Lower leg skin (tissue), 4 donors: ENCODE data around the gene C2orf68. TPM values are rescaled to one million over a fixed set of nuclear protein-coding genes. Genes with fewer than 3 reads are reported as not detected.
"Not testable (repeated sequence)": the region's sequence is repeated elsewhere in the genome, so short reads cannot be mapped to it uniquely, and the experiment has no call there.

Experiments used
- DNase-seq, 2 donors: peaks; one replicate each; pipeline ENCODE4 v3.0.0-alpha.2; 2019; ENCODE audit warnings: low spot score in 2 of 2
- H3K4me3 ChIP-seq: fragments of 200-600 bp; sonication (generic); 2 replicates; pipeline ENCODE4 v1.5.1; 2017; ENCODE audit warnings: mild to moderate bottlenecking, low read depth; ENCODE audit not compliant: poor library complexity, severe bottlenecking
- CTCF ChIP-seq, 3 donors: fragments of 450-650 bp; IDR thresholded peaks; one replicate each; pipeline ENCODE4 v1.5.1; 2016; ENCODE audit warnings: antibody characterized with exemption in 3 of 3, mild to moderate bottlenecking in 3 of 3, moderate library complexity in 2 of 3
- POLR2A ChIP-seq, 2 donors: fragments of 450-650 bp; IDR thresholded peaks; one replicate each; pipeline ENCODE4 v1.6.1; 2016 to 2017; ENCODE audit warnings: antibody characterized with exemption in 2 of 2, mild to moderate bottlenecking in 1 of 2, moderate library complexity in 1 of 2
- WGBS, 2 donors: methylation state at CpG; one replicate each; pipeline ENCODE4 v1.1.5; 2018; 5-methylcytosine and 5-hydroxymethylcytosine counted together
- intact Hi-C: fragments of 100-400 bp; cut with DNase I; formaldehyde crosslinking; loops from one replicate; pipeline ENCODE4 v1.15.0; 2023; ENCODE audit warnings: low total_unique reads
- total RNA-seq, 4 donors: library from RNA; depleted of rRNA; stranded (reverse); fragments of >200 nt; gene quantifications; one replicate each; pipeline ENCODE4 v1.1.0, GENCODE V29; 2016

C2orf68 gene
- total RNA-seq, 4 donors from 2014 or later: 15.1 to 41.1 (median 19.0) TPM

DNA sequence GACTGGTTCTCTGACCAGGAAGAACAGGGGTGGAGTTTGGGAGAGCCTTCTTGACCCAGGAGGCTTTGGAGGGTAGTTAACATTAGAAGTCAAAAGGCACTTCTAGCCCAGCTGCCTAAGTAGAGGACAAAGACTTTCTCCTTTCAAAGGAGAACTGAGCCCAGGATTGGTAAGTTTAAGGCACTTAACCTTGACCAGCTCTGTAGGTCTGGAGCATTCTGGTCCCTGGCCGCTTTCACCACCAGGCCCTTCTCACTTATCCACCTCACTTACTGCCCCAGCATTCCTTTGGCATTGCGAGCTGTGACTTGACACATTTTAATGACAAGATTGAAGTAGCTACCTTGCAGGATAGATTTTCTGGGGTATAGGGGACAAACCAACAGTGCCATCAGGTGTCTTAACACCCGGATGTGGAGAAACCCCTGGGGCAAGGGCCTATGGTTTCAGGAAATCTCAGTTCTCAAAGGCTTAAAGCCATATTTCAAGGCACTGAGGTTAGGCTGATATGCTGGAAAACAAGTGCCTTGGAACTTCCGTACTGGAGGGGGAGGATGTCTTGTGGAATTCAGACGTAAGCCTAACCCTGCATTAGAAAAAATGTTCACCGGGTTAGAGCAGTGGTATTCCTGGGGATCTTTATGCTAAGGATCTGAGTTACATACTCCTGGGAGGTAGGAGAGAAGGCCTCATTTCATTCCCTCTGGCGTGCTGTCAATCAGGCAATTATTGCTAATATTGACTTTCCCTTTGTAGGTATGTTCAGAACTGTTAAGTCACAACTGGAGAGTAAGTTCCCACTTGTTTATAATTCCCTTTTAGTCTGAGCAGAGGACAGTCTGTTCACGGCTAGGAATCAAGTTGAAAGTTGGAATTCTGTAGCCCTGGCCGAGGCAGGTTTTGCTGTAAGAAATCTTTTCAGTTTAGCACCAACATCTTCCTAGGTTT lies 4.3 kb downstream of the C2orf68 start:
- 76 to 78% methylated on average over 9 of the region's 9 CpGs for WGBS, 2 donors
- TF ChIP-seq CTCF (IDR thresholded peaks at IDR 0.05): no peak
- DNase-seq: no peak
- intact Hi-C loops: no loop called here
- no peak overlapping the region for H3K4me3 ChIP-seq

DNA sequence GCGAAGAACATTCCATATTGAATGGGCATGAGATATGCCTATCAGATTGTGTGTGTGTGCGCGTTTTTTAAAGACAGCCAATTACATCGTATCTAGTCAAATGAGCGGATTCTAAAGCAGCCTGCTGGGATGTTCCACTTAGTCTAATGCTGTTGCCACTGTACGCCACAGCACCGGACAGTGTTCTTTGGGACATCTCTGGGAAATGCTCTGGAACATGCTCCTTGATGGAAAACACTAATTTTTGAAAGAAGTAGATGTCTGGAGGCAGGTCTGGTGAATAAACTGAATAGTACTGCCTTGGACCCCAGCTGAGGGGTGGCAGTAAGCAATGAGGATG lies 5.8 kb downstream of the C2orf68 start:
- intact Hi-C loops: no loop called here
- WGBS, 2 donors: 71 to 78% methylated on average over 7 of the region's 7 CpGs
- DNase-seq: no peak
- H3K4me3 ChIP-seq: no peak overlapping the region
- TF ChIP-seq CTCF (IDR thresholded peaks at IDR 0.05) (no peak), POLR2A (IDR thresholded peaks at IDR 0.05) (no peak)

DNA sequence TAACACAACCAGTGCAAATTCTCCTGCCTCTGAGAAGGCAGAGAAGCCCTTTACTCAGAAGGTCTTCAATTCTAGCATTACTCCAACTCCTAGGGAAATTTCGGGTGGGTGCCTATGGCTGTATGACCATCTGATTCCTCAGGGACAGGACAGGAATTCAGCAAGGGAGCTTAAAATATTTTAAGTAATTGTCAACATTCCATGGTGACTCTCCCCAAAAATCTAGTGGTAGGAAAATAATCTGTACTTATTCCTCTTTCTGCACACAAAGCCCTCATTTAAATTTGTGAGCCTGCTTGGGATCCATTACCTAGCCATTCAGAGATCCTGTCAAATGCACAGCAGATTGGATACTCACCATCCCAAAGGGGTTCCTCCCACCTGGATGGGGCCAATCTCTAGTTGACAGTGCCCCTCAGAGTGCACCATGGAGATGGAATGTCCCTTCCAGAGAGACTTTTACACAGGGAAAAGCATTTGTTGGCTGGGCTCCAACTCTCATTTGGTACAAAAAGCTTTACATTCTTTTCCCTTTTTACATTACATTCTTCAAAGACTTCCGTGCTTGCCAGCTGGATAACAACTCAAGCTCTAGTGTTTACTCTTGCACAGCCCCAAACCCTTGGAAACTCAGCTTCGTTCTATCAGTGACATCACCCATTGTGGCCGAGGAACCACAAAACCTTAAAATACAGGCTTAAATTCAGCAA lies 6.3 kb downstream of the C2orf68 start:
- H3K4me3 ChIP-seq: no peak overlapping the region
- intact Hi-C loops: no loop called here
- no peak for DNase-seq
- WGBS, 2 donors: 46 to 49% methylated on average over 4 of the region's 4 CpGs
- no peak for TF ChIP-seq POLR2A (IDR thresholded peaks at IDR 0.05)
- TF ChIP-seq CTCF (IDR thresholded peaks at IDR 0.05): no peak

DNA sequence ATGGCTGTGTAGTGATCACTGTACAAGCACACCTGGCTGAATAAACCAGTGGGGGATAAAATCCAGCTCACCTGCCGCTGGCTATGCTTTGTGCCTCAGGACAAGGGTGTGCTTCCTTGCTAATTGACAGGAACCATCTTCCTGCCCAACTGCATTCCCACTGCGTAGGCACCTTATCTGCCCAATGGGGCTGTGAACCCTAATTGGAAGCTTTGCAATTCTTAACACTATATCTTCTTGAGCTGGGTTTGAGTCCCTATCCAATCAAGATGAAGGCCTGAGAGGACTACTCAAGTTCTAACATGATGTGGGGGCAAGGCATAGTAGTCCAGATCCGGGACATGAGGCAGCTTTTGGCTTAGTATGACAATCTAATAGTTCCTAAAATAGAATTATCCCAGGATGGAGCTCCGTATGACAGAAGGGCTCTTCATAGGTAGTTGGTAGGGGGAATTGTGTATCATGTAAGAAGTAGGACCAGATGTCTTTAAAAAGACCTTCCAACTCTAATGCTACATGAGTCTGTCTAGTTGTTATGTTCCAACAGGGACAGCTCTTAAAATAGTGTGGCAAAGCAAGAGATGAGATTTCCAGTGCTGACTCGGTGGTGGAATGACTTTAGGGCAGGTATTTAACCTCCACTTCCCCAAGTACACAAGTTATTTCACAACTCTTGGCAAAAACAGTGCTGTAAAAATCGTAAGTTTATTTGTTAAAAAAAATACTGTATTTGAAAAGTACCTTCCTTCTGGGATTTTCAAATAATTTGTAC lies 7.1 kb downstream of the C2orf68 start:
- intact Hi-C loops: no loop called here
- 33 to 35% methylated on average over 6 of the region's 6 CpGs for WGBS, 2 donors
- H3K4me3 ChIP-seq: no peak overlapping the region
- TF ChIP-seq CTCF (IDR thresholded peaks at IDR 0.05): no peak
- TF ChIP-seq POLR2A (IDR thresholded peaks at IDR 0.05): no peak
- no peak for DNase-seq

GRCh38 chr2:85604133-85604444 lies 7.8 kb downstream of the C2orf68 start:
- intact Hi-C loops, DNase-seq, H3K4me3 ChIP-seq: not testable (repeated sequence)
- 49 to 62% methylated on average over 3 of the region's 3 CpGs for WGBS, 2 donors
